A549 (cell line): Measurements from ENCODE around the gene B3GNT8. TPM values are rescaled to one million over a fixed set of nuclear protein-coding genes. Genes with fewer than 3 reads are reported as not detected.

Source experiments
- ATAC-seq, 2 experiments: fragments of 200-7000 bp in 1 of 2; fragments of >200 bp in 1 of 2; cut with Nextera tagmentation in 1 of 2; cut with Tn5 transposase in 1 of 2; 3 replicates each; pipeline versions ENCODE4 v1.8.0 to v1.9.1; 2018 to 2020; ENCODE audit warnings: mild to moderate bottlenecking in 1 of 2, moderate library complexity in 1 of 2
- CTCF ChIA-PET: fragments of 300-600 bp; sonication (Branson Sonifier 250); formaldehyde crosslinking; extraction: SDS; loops from one replicate; lab custom pipeline; 2021; ENCODE audit warnings: antibody characterized with exemption, inconsistent platforms; lab: Yijun Ruan, JAX
- POLR2A ChIA-PET: fragments of 350-600 bp; formaldehyde crosslinking; extraction: SDS; loops from one replicate; lab custom pipeline; 2021; ENCODE audit warnings: antibody characterized with exemption, inconsistent platforms; lab: Yijun Ruan, JAX
- DNase-seq, 2 experiments: peaks; one replicate each; pipeline versions ENCODE4 v3.0.0 to v3.0.0-alpha.2; 2011 to 2016; ENCODE audit warnings: low read depth in 1 of 2, low spot score in 1 of 2
- FAIRE-seq: peaks from 2 replicates; lab custom pipeline; 2011; peaks lifted over from hg19 to GRCh38; lab: Jason Lieb, UNC
- H3K27ac ChIP-seq, 2 experiments: fragments of >200 bp; sonication (Bioruptor Twin); formaldehyde crosslinking; 3 replicates each; pipeline ENCODE4 v1.5.1; 2016 to 2017
- H3K4me1 ChIP-seq: fragments of >200 bp; sonication (Bioruptor Twin); formaldehyde crosslinking; 3 replicates; pipeline ENCODE4 v1.6.1; 2016
- H3K4me2 ChIP-seq: fragments of >200 bp; sonication (Bioruptor Twin); formaldehyde crosslinking; 3 replicates; pipeline ENCODE4 v1.6.1; 2016
- H3K4me3 ChIP-seq: fragments of >200 bp; sonication (Bioruptor Twin); formaldehyde crosslinking; 3 replicates; pipeline ENCODE4 v1.5.1; 2016
- H3K9me3 ChIP-seq: fragments of >200 bp; sonication (Bioruptor Twin); formaldehyde crosslinking; 3 replicates; pipeline ENCODE4 v1.6.1; 2016
- BHLHE40 ChIP-seq: IDR thresholded peaks from 2 replicates; pipeline ENCODE4 v1.6.1; 2012; ENCODE audit warnings: low read depth, low read length, inconsistent platforms
- CBX8 ChIP-seq: fragments of 200-600 bp; sonication (generic); IDR thresholded peaks from 2 replicates; pipeline ENCODE4 v1.6.1; 2016
- EHF ChIP-seq: fragments of 250-450 bp; sonication (Bioruptor Pico); IDR thresholded peaks from 2 replicates; pipeline ENCODE4 v1.5.0; 2020; ENCODE audit warnings: mild to moderate bottlenecking
- EP300 ChIP-seq, 2 experiments: fragments of >200 bp; sonication (Bioruptor Twin); formaldehyde crosslinking; IDR thresholded peaks; 2 replicates in 1 of 2; 3 replicates in 1 of 2; pipeline ENCODE4 v1.6.1; 2016 to 2017
- ESRRA ChIP-seq: fragments of 150-350 bp; IDR thresholded peaks from 2 replicates; pipeline ENCODE4 v1.6.1; 2014; ENCODE audit warnings: mild to moderate bottlenecking, low read length, borderline replicate concordance
- FOSB ChIP-seq: fragments of 250-450 bp; sonication (Bioruptor Pico); IDR thresholded peaks from 2 replicates; pipeline ENCODE4 v1.5.0; 2020; ENCODE audit warnings: mild to moderate bottlenecking, moderate library complexity
- FOSL2 ChIP-seq, 2 experiments: fragments of 450-650 bp in 1 of 2; fragments of >200 bp in 1 of 2; sonication (Bioruptor Twin) in 1 of 2; formaldehyde crosslinking; IDR thresholded peaks; 2 replicates each; pipeline versions ENCODE4 v1.5.0 to v1.6.1; 2016 to 2020; ENCODE audit warnings: mild to moderate bottlenecking in 1 of 2, moderate library complexity in 1 of 2
- GATA3 ChIP-seq: IDR thresholded peaks from 2 replicates; pipeline ENCODE4 v1.6.1; 2012; ENCODE audit warnings: borderline replicate concordance
- HDAC2 ChIP-seq: fragments of 200-600 bp; sonication (generic); IDR thresholded peaks from 2 replicates; pipeline ENCODE4 v1.6.1; 2016
- HOXA7 ChIP-seq: fragments of 250-450 bp; sonication (Bioruptor Pico); IDR thresholded peaks from 2 replicates; pipeline ENCODE4 v1.5.0; 2020; ENCODE audit warnings: mild to moderate bottlenecking, moderate library complexity
- HOXB13 ChIP-seq: fragments of 250-450 bp; sonication (Bioruptor Pico); IDR thresholded peaks from 2 replicates; pipeline ENCODE4 v1.5.0; 2020; ENCODE audit warnings: low read depth, mild to moderate bottlenecking, moderate library complexity
- HOXB5 ChIP-seq: fragments of 250-450 bp; sonication (Bioruptor Pico); IDR thresholded peaks from 2 replicates; pipeline ENCODE4 v1.5.0; 2020; ENCODE audit warnings: mild to moderate bottlenecking, moderate library complexity
- JUN ChIP-seq, 2 experiments: fragments of >200 bp; sonication (Bioruptor Twin); formaldehyde crosslinking; IDR thresholded peaks; 2 replicates in 1 of 2; 3 replicates in 1 of 2; pipeline ENCODE4 v1.6.1; 2016 to 2017
- JUNB ChIP-seq: fragments of >200 bp; sonication (Bioruptor Twin); formaldehyde crosslinking; IDR thresholded peaks from 2 replicates; pipeline ENCODE4 v1.6.1; 2016
- KDM5A ChIP-seq: fragments of 200-600 bp; sonication (generic); IDR thresholded peaks from 2 replicates; pipeline ENCODE4 v1.6.1; 2016; ENCODE audit warnings: antibody characterized with exemption, mild to moderate bottlenecking
- MAFK ChIP-seq: fragments of 450-650 bp; IDR thresholded peaks from 2 replicates; pipeline ENCODE4 v1.6.1; 2014; ENCODE audit not compliant: partially characterized antibody
- MAZ ChIP-seq: fragments of 150-350 bp; IDR thresholded peaks from 2 replicates; pipeline ENCODE4 v1.6.1; 2014; ENCODE audit warnings: antibody characterized with exemption, low read depth, low read length, borderline replicate concordance
- NR3C1 ChIP-seq: fragments of >200 bp; sonication (Bioruptor Twin); formaldehyde crosslinking; IDR thresholded peaks from 3 replicates; pipeline ENCODE4 v1.6.1; 2017
- POLR2A ChIP-seq: IDR thresholded peaks from 2 replicates; pipeline ENCODE4 v1.6.1; 2012; ENCODE audit warnings: mild to moderate bottlenecking, low read length
- RARB ChIP-seq: fragments of 250-450 bp; sonication (Bioruptor Pico); IDR thresholded peaks from 2 replicates; pipeline ENCODE4 v1.8.0; 2021; ENCODE audit warnings: mild to moderate bottlenecking, moderate library complexity
- RCOR1 ChIP-seq: fragments of 150-350 bp; IDR thresholded peaks from 2 replicates; pipeline ENCODE4 v1.6.1; 2014; ENCODE audit warnings: antibody characterized with exemption, low read length, low read depth
- SREBF2 ChIP-seq: fragments of 450-650 bp; IDR thresholded peaks from 2 replicates; pipeline ENCODE4 v1.6.1; 2014; ENCODE audit warnings: mild to moderate bottlenecking, moderate library complexity
- TFCP2L1 ChIP-seq: fragments of 250-450 bp; sonication (Bioruptor Pico); IDR thresholded peaks from 2 replicates; pipeline ENCODE4 v1.5.0; 2021; ENCODE audit warnings: mild to moderate bottlenecking
- TP53 ChIP-seq: fragments of 250-450 bp; sonication (Bioruptor Pico); IDR thresholded peaks from 2 replicates; pipeline ENCODE4 v1.5.0; 2021; ENCODE audit warnings: mild to moderate bottlenecking, moderate library complexity
- ZNF302 ChIP-seq: fragments of 250-450 bp; sonication (Bioruptor Pico); IDR thresholded peaks from 2 replicates; pipeline ENCODE4 v1.9.0; 2021; ENCODE audit warnings: inconsistent platforms, mild to moderate bottlenecking, moderate library complexity
- ZSCAN20 ChIP-seq: fragments of 250-450 bp; sonication (Bioruptor Pico); IDR thresholded peaks from 2 replicates; pipeline ENCODE4 v1.8.0; 2022; ENCODE audit warnings: mild to moderate bottlenecking, moderate library complexity
- WGBS: methylation state at CpG from one replicate; pipeline ENCODE4 v1.1.6; 2017; ENCODE audit errors: missing lambda C conversion rate; 5-methylcytosine and 5-hydroxymethylcytosine counted together
- polyA plus RNA-seq, 4 experiments: library from polyadenylated mRNA; depleted of rRNA in 3 of 4; stranded (reverse); fragments of >200 nt; fragmentation: RNase III in 1 of 4; extraction: RNeasy Plus Mini Kit Qiagen cat#74134 plus additional on column Dnase treatment in 1 of 4; gene quantifications; 2 replicates in 3 of 4; 3 replicates in 1 of 4; pipeline ENCODE4 v1.2.3, GENCODE V29; 2011 to 2017
- TF ChIP-seq, protein P1 (sequence below): IDR thresholded peaks from 2 replicates; pipeline ENCODE4 v1.6.1; 2012
- TF ChIP-seq, protein P2 (sequence below): IDR thresholded peaks from 2 replicates; pipeline ENCODE4 v1.6.1; 2012
- TF ChIP-seq, protein P3 (sequence below): IDR thresholded peaks from 2 replicates; pipeline ENCODE4 v1.6.1; 2012; ENCODE audit warnings: low read depth, borderline replicate concordance

The B3GNT8 gene
- polyA plus RNA-seq, 2 of the 4 experiments (the other 2 are of a cell fraction) = not detected

DNA sequence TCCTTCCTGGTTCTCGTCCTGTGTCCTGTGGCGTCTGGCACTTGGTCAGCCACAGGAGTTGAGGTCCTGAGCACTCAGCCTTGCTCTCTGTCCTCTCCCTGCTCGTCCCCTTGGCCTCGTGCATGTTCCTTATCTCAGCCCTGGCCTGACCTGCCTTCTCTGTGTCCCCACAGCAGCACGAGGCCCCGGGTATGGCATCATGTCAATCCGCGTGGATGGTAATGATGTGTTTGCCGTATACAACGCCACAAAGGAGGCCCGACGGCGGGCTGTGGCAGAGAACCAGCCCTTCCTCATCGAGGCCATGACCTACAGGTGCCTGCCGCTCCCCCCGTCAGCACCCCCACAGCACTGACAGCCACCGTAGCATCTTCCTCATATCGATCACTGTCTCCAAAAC, 4.7 kb downstream of the B3GNT8 start:
- CTCF ChIA-PET = interaction anchor here (0.6 to 3.8 kb wide), 7 partner anchors 9 to 150 kb away, joined by 3 to 13 read pairs (median 9); partner anchors contain the start of gene DMAC2
- 81% methylated on average over 18 of the region's 18 CpGs for WGBS

DNA sequence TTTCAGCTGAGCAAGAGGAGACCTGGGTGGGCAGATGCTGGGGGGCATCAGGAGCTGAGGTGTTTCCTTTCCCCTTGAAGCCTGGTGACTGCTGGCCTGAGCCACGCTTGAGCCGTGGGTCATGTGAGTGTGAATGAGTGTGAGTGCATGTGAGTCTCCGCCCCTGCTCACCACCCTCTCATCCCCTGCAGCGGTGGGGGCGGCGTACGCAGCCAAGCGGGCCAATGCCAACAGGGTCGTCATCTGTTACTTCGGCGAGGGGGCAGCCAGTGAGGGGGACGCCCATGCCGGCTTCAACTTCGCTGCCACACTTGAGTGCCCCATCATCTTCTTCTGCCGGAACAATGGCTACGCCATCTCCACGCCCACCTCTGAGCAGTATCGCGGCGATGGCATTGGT, 5.2 kb downstream of the B3GNT8 start:
- DNase-seq (no peak), ATAC-seq (no peak), FAIRE-seq (no peak)
- WGBS = 95% methylated on average over 20 of the region's 20 CpGs
- no peaks in the 10 kb centered on the region for H3K4me1 ChIP-seq
- H3K4me2 ChIP-seq = no peak overlapping the region
- no peak overlapping the region for H3K27ac ChIP-seq
- H3K9me3 ChIP-seq = no peaks in the 10 kb centered on the region
- ChIA-PET CTCF (interaction anchor here (0.8 to 4.2 kb wide), 4 partner anchors 18 to 151 kb away, joined by 3 to 18 read pairs (median 9); partner anchors contain the start of gene DMAC2), POLR2A (no interaction called here)
- H3K4me3 ChIP-seq = no peak overlapping the region
- TF ChIP-seq, protein P1, sequence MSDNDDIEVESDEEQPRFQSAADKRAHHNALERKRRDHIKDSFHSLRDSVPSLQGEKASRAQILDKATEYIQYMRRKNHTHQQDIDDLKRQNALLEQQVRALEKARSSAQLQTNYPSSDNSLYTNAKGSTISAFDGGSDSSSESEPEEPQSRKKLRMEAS = no peak
- TF ChIP-seq FOSB (CRISPR knock-in tag) (no peak), ZSCAN20 (no peak), JUNB (no peak), ESRRA (no peak), CBX8 (no peak), EP300 (IDR thresholded peaks at IDR 0.05) (no peak), BHLHE40 (no peak), HDAC2 (no peak), POLR2A (no peak), HOXA7 (no peak), JUN (IDR thresholded peaks at IDR 0.05) (no peak), FOSL2 (IDR thresholded peaks at IDR 0.05) (no peak), FOSL2 (CRISPR knock-in tag; IDR thresholded peaks at IDR 0.05) (no peak), KDM5A (no peak), HOXB13 (no peak), RCOR1 (no peak)

More for the DNA sequence above, 4.7 kb downstream of the B3GNT8 start:
- Histone ChIP-seq H3K27ac (no peak overlapping the region), H3K4me1 (no peaks in the 10 kb centered on the region), H3K4me2 (no peak overlapping the region), H3K4me3 (no peak overlapping the region), H3K9me3 (no peaks in the 10 kb centered on the region)
- TF ChIP-seq TP53 (CRISPR knock-in tag) = no peak
- TF ChIP-seq GATA3 = no peak
- no peak for TF ChIP-seq RARB (CRISPR knock-in tag)
- TF ChIP-seq, protein P2, sequence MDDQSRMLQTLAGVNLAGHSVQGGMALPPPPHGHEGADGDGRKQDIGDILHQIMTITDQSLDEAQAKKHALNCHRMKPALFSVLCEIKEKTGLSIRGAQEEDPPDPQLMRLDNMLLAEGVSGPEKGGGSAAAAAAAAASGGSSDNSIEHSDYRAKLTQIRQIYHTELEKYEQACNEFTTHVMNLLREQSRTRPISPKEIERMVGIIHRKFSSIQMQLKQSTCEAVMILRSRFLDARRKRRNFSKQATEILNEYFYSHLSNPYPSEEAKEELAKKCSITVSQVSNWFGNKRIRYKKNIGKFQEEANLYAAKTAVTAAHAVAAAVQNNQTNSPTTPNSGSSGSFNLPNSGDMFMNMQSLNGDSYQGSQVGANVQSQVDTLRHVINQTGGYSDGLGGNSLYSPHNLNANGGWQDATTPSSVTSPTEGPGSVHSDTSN = no peak
- no peak for TF ChIP-seq ESRRA
- no peak for TF ChIP-seq NR3C1
- TF ChIP-seq MAZ = no peak
- no peak for TF ChIP-seq JUN (IDR thresholded peaks at IDR 0.05)
- TF ChIP-seq, protein P3, sequence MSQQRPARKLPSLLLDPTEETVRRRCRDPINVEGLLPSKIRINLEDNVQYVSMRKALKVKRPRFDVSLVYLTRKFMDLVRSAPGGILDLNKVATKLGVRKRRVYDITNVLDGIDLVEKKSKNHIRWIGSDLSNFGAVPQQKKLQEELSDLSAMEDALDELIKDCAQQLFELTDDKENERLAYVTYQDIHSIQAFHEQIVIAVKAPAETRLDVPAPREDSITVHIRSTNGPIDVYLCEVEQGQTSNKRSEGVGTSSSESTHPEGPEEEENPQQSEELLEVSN = no peak
- TF ChIP-seq EHF (CRISPR knock-in tag) = no peak
- no peak for TF ChIP-seq TFCP2L1 (CRISPR knock-in tag)
- TF ChIP-seq CBX8 = no peak
- no peak for TF ChIP-seq HOXB5 (CRISPR knock-in tag)
- no peak for TF ChIP-seq SREBF2
- no peak for TF ChIP-seq HDAC2
- TF ChIP-seq ZNF302 (CRISPR knock-in tag) = no peak
- TF ChIP-seq MAFK = no peak
- POLR2A ChIA-PET = no interaction called here
- FAIRE-seq (no peak), ATAC-seq (no peak), DNase-seq (no peak)
